Stomach (tissue), 9 donors: ENCODE measurements around the gene SFMBT2. TPM values are rescaled to one million over a fixed set of nuclear protein-coding genes. Genes with fewer than 3 reads are reported as not detected.
"Not testable (repeated sequence)": the region's sequence is repeated elsewhere in the genome, so short reads cannot be mapped to it uniquely, and the experiment has no call there.

Experiments used
- DNase-seq, 2 donors: peaks; one replicate each; pipeline versions ENCODE4 v3.0.0 to v3.0.0-alpha.2; 2013 to 2019
- H3K27ac ChIP-seq, 5 donors: fragments of 200-600 bp in 4 of 5; sonication (generic) in 4 of 5; one replicate each; pipeline ENCODE4 v1.5.1; 2013 to 2019; ENCODE audit warnings: mild to moderate bottlenecking in 1 of 5, moderate library complexity in 1 of 5
- H3K27me3 ChIP-seq, 3 donors: fragments of 200-600 bp; sonication (generic); one replicate each; pipeline ENCODE4 v1.5.1; 2017 to 2019; ENCODE audit warnings: mixed run types in 1 of 3
- H3K36me3 ChIP-seq, 4 donors: fragments of 200-600 bp; sonication (generic); 1 replicate in 3 of 4; 2 replicates in 1 of 4; pipeline ENCODE4 v1.5.1; 2016 to 2019
- H3K4me1 ChIP-seq, 4 donors: fragments of 200-600 bp; sonication (generic); one replicate each; pipeline ENCODE4 v1.5.1; 2016 to 2019
- H3K4me3 ChIP-seq, 4 donors: fragments of 200-600 bp; sonication (generic) in 3 of 4; one replicate each; pipeline ENCODE4 v1.5.1; 2016 to 2019; ENCODE audit warnings: mild to moderate bottlenecking in 1 of 4
- H3K9me3 ChIP-seq, 4 donors: fragments of 200-600 bp; sonication (generic); one replicate each; pipeline ENCODE4 v1.5.1; 2016 to 2019
- CTCF ChIP-seq, 7 experiments: fragments of 450-650 bp in 4 of 7; fragments of 200-600 bp in 3 of 7; sonication (generic) in 3 of 7; IDR thresholded peaks; one replicate each; pipeline ENCODE4 v1.5.1; 2016 to 2019; ENCODE audit warnings: antibody characterized with exemption in 7 of 7, control low read depth in 2 of 7, mild to moderate bottlenecking in 1 of 7
- EP300 ChIP-seq: sonication (generic); formaldehyde crosslinking; IDR thresholded peaks from one replicate; pipeline ENCODE4 v1.6.1; 2017; ENCODE audit warnings: antibody characterized with exemption
- POLR2A ChIP-seq, 4 donors: fragments of 450-650 bp; IDR thresholded peaks; one replicate each; pipeline ENCODE4 v1.6.1; 2016; ENCODE audit warnings: antibody characterized with exemption in 4 of 4, control low read depth in 2 of 4, mild to moderate bottlenecking in 1 of 4, moderate library complexity in 1 of 4
- POLR2AphosphoS5 ChIP-seq, 3 donors: sonication (generic); formaldehyde crosslinking; IDR thresholded peaks; one replicate each; pipeline ENCODE4 v1.6.1; 2016; ENCODE audit warnings: antibody characterized with exemption in 3 of 3
- WGBS, 5 donors: extraction: QIAGEN DNeasy Blood & Tissue Kit in 3 of 5; methylation state at CpG; one replicate each; pipeline versions ENCODE4 v1.1.5 to v1.1.7; 2013 to 2018; 5-methylcytosine and 5-hydroxymethylcytosine counted together
- intact Hi-C: fragments of 100-400 bp; cut with DNase I; formaldehyde crosslinking; loops from one replicate; pipeline ENCODE4 v1.15.1; 2023; ENCODE audit warnings: low total_unique reads
- polyA plus RNA-seq, 3 donors: library from polyadenylated mRNA; stranded (reverse); fragments of 200-250 nt; gene quantifications; one replicate each; pipeline ENCODE4 v1.2.3, GENCODE V29; 2013
- total RNA-seq, 5 donors: library from RNA; depleted of rRNA; stranded (reverse); fragments of >200 nt; gene quantifications; one replicate each; pipeline versions ENCODE4 v1.1.0 to v1.2.3, GENCODE V29; 2014 to 2016
- donor health status: healthy with polysubstance abuse.
- donor health status: Bipolar disorder and iron deficiency.
- donor health status: healthy.

SFMBT2 gene
- total and polyA plus RNA-seq, 8 donors = 0.90 to 17.3 (median 5.0) TPM

- H3K4me1 ChIP-seq = no peaks in the 10 kb centered on the region
- peaks cover 0 to 10% (median 9%) of the 10 kb centered on the region in 4 donors for H3K9me3 ChIP-seq
- intact Hi-C loops = no loop called here
- no peaks in the 10 kb centered on the region for H3K27me3 ChIP-seq
- WGBS, 5 donors = 85 to 94% (median 86%) methylated on average over 5 of the region's 5 CpGs
- no peak overlapping the region for H3K27ac ChIP-seq
- no peak for DNase-seq
- H3K4me3 ChIP-seq = no peak overlapping the region
- TF ChIP-seq POLR2AphosphoS5 (IDR thresholded peaks at IDR 0.05) (no peak), POLR2A (IDR thresholded peaks at IDR 0.05) (no peak), CTCF (IDR thresholded peaks at IDR 0.05) (no peak), EP300 (no peak)
- peaks cover 20 to 90% (median 64%) of the 10 kb centered on the region in 4 donors for H3K36me3 ChIP-seq
These were observed 216.3 kb downstream of the SFMBT2 start for GRCh38 chr10:7194571-7194970.

- Histone ChIP-seq H3K27me3 (no peaks in the 10 kb centered on the region), H3K36me3 (peaks cover 13 to 80% (median 57%) of the 10 kb centered on the region in 4 donors), H3K4me3 (no peak overlapping the region), H3K9me3 (peaks cover 0 to 10% (median 9%) of the 10 kb centered on the region in 4 donors), H3K4me1 (no peaks in the 10 kb centered on the region), H3K27ac (no peak overlapping the region)
- intact Hi-C loops = no loop called here
- TF ChIP-seq POLR2AphosphoS5 (IDR thresholded peaks at IDR 0.05) (no peak), EP300 (no peak), CTCF (IDR thresholded peaks at IDR 0.05) (no peak), POLR2A (IDR thresholded peaks at IDR 0.05) (no peak)
- no peak for DNase-seq
- 85 to 89% (median 86%) methylated on average over 7 of the region's 7 CpGs for WGBS, 5 donors
These were observed 217.5 kb downstream of the SFMBT2 start for GRCh38 chr10:7193369-7193768.

GRCh38 chr10:7192831-7193361 is 217.9 kb downstream of the SFMBT2 start:
- Histone ChIP-seq H3K4me3 (no peak overlapping the region), H3K9me3 (peaks cover 0 to 10% (median 9%) of the 10 kb centered on the region in 4 donors), H3K36me3 (peaks cover 11 to 75% (median 53%) of the 10 kb centered on the region in 4 donors), H3K27me3 (no peaks in the 10 kb centered on the region), H3K27ac (no peak overlapping the region), H3K4me1 (no peaks in the 10 kb centered on the region)
- intact Hi-C loops = no loop called here
- 81 to 85% (median 84%) methylated on average over 8 to 10 of the region's 10 CpGs for WGBS, 5 donors
- peak in 1 of 2 donors; percentile 28 for DNase-seq
- TF ChIP-seq POLR2AphosphoS5 (IDR thresholded peaks at IDR 0.05) (no peak), POLR2A (IDR thresholded peaks at IDR 0.05) (no peak), CTCF (IDR thresholded peaks at IDR 0.05) (no peak), EP300 (no peak)

GRCh38 chr10:7192061-7192460 is 218.8 kb downstream of the SFMBT2 start:
- WGBS, 5 donors = 95 to 99% (median 96%) methylated on average over 9 of the region's 9 CpGs
- no peak overlapping the region for H3K27ac ChIP-seq

GRCh38 chr10:7190772-7191171 is 220.1 kb downstream of the SFMBT2 start:
- DNase-seq, H3K27me3 ChIP-seq, H3K4me3 ChIP-seq, H3K27ac ChIP-seq, H3K4me1 ChIP-seq, H3K9me3 ChIP-seq, intact Hi-C loops: not testable (repeated sequence)
- WGBS, 5 donors = 84 to 92% (median 89%) methylated on average over 5 of the region's 5 CpGs
- peaks cover 0 to 54% (median 32%) of the 10 kb centered on the region in 4 donors for H3K36me3 ChIP-seq

More at GRCh38 chr10:7192061-7192460, 218.8 kb downstream of the SFMBT2 start:
- Histone ChIP-seq H3K36me3 (peaks cover 5 to 67% (median 45%) of the 10 kb centered on the region in 4 donors), H3K27me3 (no peaks in the 10 kb centered on the region), H3K4me1 (no peaks in the 10 kb centered on the region), H3K9me3 (peaks cover 0 to 10% (median 9%) of the 10 kb centered on the region in 4 donors), H3K4me3 (no peak overlapping the region)
- no peak for DNase-seq
- TF ChIP-seq CTCF (IDR thresholded peaks at IDR 0.05) (no peak), EP300 (no peak), POLR2AphosphoS5 (IDR thresholded peaks at IDR 0.05) (no peak), POLR2A (IDR thresholded peaks at IDR 0.05) (no peak)
- intact Hi-C loops = no loop called here
